HepG2 (cell line): ENCODE data around the gene SERPINF2. TPM values are rescaled to one million over a fixed set of nuclear protein-coding genes. Genes with fewer than 3 reads are reported as not detected.

Source experiments
- ARNT2 ChIP-seq: sonication (generic); formaldehyde crosslinking; IDR thresholded peaks from 2 replicates; pipeline ENCODE4 v1.8.0; 2022; ENCODE audit warnings: mild to moderate bottlenecking, low read depth, missing genetic modification reagents, moderate library complexity
- ATF1 ChIP-seq: IDR thresholded peaks from 2 replicates; pipeline ENCODE4 v1.6.1; 2016; ENCODE audit warnings: mild to moderate bottlenecking, control low read depth
- BORCS8-MEF2B ChIP-seq: sonication (generic); formaldehyde crosslinking; IDR thresholded peaks from 2 replicates; pipeline ENCODE4 v1.8.0; 2022; ENCODE audit warnings: mild to moderate bottlenecking, missing genetic modification reagents
- ISX ChIP-seq: sonication (generic); formaldehyde crosslinking; conservative IDR thresholded peaks from 2 replicates; pipeline ENCODE4 v1.5.0; 2020; ENCODE audit warnings: missing genetic modification reagents
- NCOA2 ChIP-seq: sonication (generic); formaldehyde crosslinking; IDR thresholded peaks from 2 replicates; pipeline ENCODE4 v1.8.0; 2022; ENCODE audit warnings: inconsistent platforms
- POGZ ChIP-seq: sonication (generic); formaldehyde crosslinking; IDR thresholded peaks from 2 replicates; pipeline ENCODE4 v1.4.0; 2020; ENCODE audit warnings: mild to moderate bottlenecking, missing genetic modification reagents
- ZBTB7A ChIP-seq: sonication (generic); formaldehyde crosslinking; IDR thresholded peaks from 2 replicates; pipeline ENCODE4 v1.8.0; 2022; ENCODE audit warnings: mild to moderate bottlenecking, missing genetic modification reagents
- ZNF142 ChIP-seq: sonication (generic); formaldehyde crosslinking; IDR thresholded peaks from 2 replicates; pipeline ENCODE4 v1.4.0; 2020; ENCODE audit warnings: missing genetic modification reagents
- ZNF292 ChIP-seq: sonication (generic); formaldehyde crosslinking; IDR thresholded peaks from 2 replicates; pipeline ENCODE4 v1.8.1; 2022; ENCODE audit warnings: mild to moderate bottlenecking, low read depth, missing genetic modification reagents, borderline replicate concordance
- ZXDC ChIP-seq: sonication (generic); formaldehyde crosslinking; IDR thresholded peaks from 2 replicates; pipeline ENCODE4 v1.5.0; 2020; ENCODE audit warnings: mild to moderate bottlenecking, missing genetic modification reagents
- polyA plus RNA-seq, 8 experiments: library from polyadenylated mRNA; depleted of rRNA in 3 of 8; stranded (reverse) in 7 of 8; unstranded in 1 of 8; fragments of >200 nt; fragmentation: Illumina TruSeq in 4 of 8; extraction: Trizol in 4 of 8; gene quantifications; 2 replicates each; pipeline versions ENCODE4 v1.2.1 to v1.2.3, GENCODE V29; 2011 to 2016; ENCODE audit warnings: low read depth in 4 of 8, missing spikeins in 1 of 8, mixed read lengths in 1 of 8; ENCODE audit not compliant: insufficient read depth in 1 of 8
- total RNA-seq, 5 experiments: library from RNA; depleted of rRNA; stranded (reverse); fragments of >200 nt; fragmentation: Illumina TruSeq; extraction: Trizol; gene quantifications; 2 replicates each; pipeline ENCODE4 v1.2.3, GENCODE V29; 2016; ENCODE audit warnings: low read depth in 1 of 5
- TF ChIP-seq, protein P1 (sequence below): sonication (generic); formaldehyde crosslinking; IDR thresholded peaks from 2 replicates; pipeline ENCODE4 v1.4.0; 2020; ENCODE audit warnings: missing genetic modification reagents, mild to moderate bottlenecking, borderline replicate concordance
- TF ChIP-seq, protein P2 (sequence below): sonication (generic); formaldehyde crosslinking; IDR thresholded peaks from 2 replicates; pipeline ENCODE4 v1.4.0; 2020; ENCODE audit warnings: missing genetic modification reagents, borderline replicate concordance
- TF ChIP-seq, protein P3 (sequence below): sonication (generic); formaldehyde crosslinking; IDR thresholded peaks from 2 replicates; pipeline ENCODE4 v1.8.1; 2023; ENCODE audit warnings: mild to moderate bottlenecking, missing genetic modification reagents

The SERPINF2 gene
- total and polyA plus RNA-seq, 2 of the 13 experiments (the other 11 are each of a cell fraction or from before 2014, with no cell fraction given), result 309 to 548 TPM

DNA sequence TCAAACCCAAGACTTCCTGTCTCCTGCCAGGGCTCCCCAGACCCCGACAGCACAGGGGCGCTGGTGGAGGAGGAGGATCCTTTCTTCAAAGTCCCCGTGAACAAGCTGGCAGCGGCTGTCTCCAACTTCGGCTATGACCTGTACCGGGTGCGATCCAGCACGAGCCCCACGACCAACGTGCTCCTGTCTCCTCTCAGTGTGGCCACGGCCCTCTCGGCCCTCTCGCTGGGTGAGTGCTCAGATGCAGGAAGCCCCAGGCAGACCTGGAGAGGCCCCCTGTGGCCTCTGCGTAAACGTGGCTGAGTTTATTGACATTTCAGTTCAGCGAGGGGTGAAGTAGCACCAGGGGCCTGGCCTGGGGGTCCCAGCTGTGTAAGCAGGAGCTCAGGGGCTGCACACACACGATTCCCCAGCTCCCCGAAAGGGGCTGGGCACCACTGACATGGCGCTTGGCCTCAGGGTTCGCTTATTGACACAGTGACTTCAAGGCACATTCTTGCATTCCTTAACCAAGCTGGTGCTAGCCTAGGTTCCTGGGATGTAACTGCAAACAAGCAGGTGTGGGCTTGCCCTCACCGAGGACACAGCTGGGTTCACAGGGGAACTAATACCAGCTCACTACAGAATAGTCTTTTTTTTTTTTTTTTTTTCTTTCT lies 27.3 kb downstream of the SERPINF2 start (continued):
- no peak; the same call in 1 of the 2 replicates for TF ChIP-seq ZXDC (CRISPR knock-in tag)
- TF ChIP-seq ISX (CRISPR knock-in tag), result no peak
- no peak for TF ChIP-seq ARNT2 (CRISPR knock-in tag)
- no peak for TF ChIP-seq ATF1 (CRISPR knock-in tag)
- TF ChIP-seq, protein P1, sequence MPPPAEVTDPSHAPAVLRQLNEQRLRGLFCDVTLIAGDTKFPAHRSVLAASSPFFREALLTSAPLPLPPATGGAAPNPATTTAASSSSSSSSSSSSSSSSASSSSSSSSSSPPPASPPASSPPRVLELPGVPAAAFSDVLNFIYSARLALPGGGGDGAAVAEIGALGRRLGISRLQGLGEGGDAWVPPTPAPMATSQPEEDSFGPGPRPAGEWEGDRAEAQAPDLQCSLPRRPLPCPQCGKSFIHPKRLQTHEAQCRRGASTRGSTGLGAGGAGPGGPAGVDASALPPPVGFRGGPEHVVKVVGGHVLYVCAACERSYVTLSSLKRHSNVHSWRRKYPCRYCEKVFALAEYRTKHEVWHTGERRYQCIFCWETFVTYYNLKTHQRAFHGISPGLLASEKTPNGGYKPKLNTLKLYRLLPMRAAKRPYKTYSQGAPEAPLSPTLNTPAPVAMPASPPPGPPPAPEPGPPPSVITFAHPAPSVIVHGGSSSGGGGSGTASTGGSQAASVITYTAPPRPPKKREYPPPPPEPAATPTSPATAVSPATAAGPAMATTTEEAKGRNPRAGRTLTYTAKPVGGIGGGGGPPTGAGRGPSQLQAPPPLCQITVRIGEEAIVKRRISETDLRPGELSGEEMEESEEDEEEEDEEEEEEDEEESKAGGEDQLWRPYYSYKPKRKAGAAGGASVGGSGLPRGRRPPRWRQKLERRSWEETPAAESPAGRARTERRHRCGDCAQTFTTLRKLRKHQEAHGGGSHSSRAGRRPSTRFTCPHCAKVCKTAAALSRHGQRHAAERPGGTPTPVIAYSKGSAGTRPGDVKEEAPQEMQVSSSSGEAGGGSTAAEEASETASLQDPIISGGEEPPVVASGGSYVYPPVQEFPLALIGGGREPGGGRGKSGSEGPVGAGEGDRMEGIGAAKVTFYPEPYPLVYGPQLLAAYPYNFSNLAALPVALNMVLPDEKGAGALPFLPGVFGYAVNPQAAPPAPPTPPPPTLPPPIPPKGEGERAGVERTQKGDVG (CRISPR knock-in tag), result peak; percentile 96; the same call in 1 of the 2 replicates
- TF ChIP-seq BORCS8-MEF2B (CRISPR knock-in tag), result no peak
- peak; percentile 69 for TF ChIP-seq NCOA2 (CRISPR knock-in tag)
- TF ChIP-seq ZNF142 (CRISPR knock-in tag), result no peak
- TF ChIP-seq ZNF292 (CRISPR knock-in tag), result no peak
- TF ChIP-seq ZBTB7A, result peak; percentile 94
- TF ChIP-seq, protein P2, sequence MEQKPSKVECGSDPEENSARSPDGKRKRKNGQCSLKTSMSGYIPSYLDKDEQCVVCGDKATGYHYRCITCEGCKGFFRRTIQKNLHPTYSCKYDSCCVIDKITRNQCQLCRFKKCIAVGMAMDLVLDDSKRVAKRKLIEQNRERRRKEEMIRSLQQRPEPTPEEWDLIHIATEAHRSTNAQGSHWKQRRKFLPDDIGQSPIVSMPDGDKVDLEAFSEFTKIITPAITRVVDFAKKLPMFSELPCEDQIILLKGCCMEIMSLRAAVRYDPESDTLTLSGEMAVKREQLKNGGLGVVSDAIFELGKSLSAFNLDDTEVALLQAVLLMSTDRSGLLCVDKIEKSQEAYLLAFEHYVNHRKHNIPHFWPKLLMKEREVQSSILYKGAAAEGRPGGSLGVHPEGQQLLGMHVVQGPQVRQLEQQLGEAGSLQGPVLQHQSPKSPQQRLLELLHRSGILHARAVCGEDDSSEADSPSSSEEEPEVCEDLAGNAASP (CRISPR knock-in tag), result peak; percentile 92; the same call in 1 of the 2 replicates
- TF ChIP-seq, protein P3, sequence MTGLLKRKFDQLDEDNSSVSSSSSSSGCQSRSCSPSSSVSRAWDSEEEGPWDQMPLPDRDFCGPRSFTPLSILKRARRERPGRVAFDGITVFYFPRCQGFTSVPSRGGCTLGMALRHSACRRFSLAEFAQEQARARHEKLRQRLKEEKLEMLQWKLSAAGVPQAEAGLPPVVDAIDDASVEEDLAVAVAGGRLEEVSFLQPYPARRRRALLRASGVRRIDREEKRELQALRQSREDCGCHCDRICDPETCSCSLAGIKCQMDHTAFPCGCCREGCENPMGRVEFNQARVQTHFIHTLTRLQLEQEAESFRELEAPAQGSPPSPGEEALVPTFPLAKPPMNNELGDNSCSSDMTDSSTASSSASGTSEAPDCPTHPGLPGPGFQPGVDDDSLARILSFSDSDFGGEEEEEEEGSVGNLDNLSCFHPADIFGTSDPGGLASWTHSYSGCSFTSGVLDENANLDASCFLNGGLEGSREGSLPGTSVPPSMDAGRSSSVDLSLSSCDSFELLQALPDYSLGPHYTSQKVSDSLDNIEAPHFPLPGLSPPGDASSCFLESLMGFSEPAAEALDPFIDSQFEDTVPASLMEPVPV (CRISPR knock-in tag), result no peak
- TF ChIP-seq POGZ, result 0 out of 2 replicates have a peak, but pooled peaks have one; percentile 26
